Activated CD4-positive, alpha-beta T cell treated with anti-CD3 and anti-CD28 coated beads, Interleukin-2, amount 10 ng/mL, durations not matched to agents 24 days and 14 days (primary cell): Measurements from ENCODE around the gene TSHZ1. TPM values are rescaled to one million over a fixed set of nuclear protein-coding genes. Genes with fewer than 3 reads are reported as not detected.

ENCODE experiments used
- DNase-seq: peaks from one replicate; pipeline ENCODE4 v3.0.0; 2022
- H3K27ac Mint-ChIP-seq: one replicate; pipeline ENCODE4 v1.8.0; 2022; ENCODE audit warnings: mild to moderate bottlenecking, mixed read lengths
- H3K27me3 Mint-ChIP-seq: one replicate; pipeline ENCODE4 v1.8.0; 2022; ENCODE audit warnings: mixed read lengths
- H3K36me3 Mint-ChIP-seq: one replicate; pipeline ENCODE4 v1.8.0; 2022; ENCODE audit warnings: low read depth, mild to moderate bottlenecking, mixed read lengths
- H3K4me1 Mint-ChIP-seq: one replicate; pipeline ENCODE4 v1.8.0; 2021; ENCODE audit warnings: mixed read lengths
- H3K4me3 Mint-ChIP-seq: one replicate; pipeline ENCODE4 v1.8.0; 2022; ENCODE audit warnings: mild to moderate bottlenecking, moderate library complexity, mixed read lengths
- H3K9me3 Mint-ChIP-seq: one replicate; pipeline ENCODE4 v1.8.0; 2021; ENCODE audit warnings: mixed read lengths
- intact Hi-C: fragments of 100-400 bp; cut with micrococcal nuclease; formaldehyde crosslinking; loops from one replicate; pipeline ENCODE4 v1.15.1; 2023
- total RNA-seq: library from RNA; stranded (reverse); gene quantifications from 2 replicates; pipeline ENCODE4 v1.2.3, GENCODE V29; 2022

TSHZ1 gene
- total RNA-seq, 1 donor from 2014 or later: 12.4 TPM

GRCh38 chr18:75304678-75305557 lies 94.3 kb downstream of the TSHZ1 start:
- intact Hi-C loops: no loop called here
- Mint-ChIP-seq H3K27ac (no peak overlapping the region), H3K4me1 (no peaks in the 10 kb centered on the region), H3K36me3 (no peaks in the 10 kb centered on the region), H3K4me3 (no peak overlapping the region), H3K9me3 (no peaks in the 10 kb centered on the region), H3K27me3 (peaks cover 3% of the 10 kb centered on the region)
- DNase-seq: no peak

- intact Hi-C loops: no loop called here
- no peak overlapping the region for H3K27ac Mint-ChIP-seq
- no peak overlapping the region for H3K4me3 Mint-ChIP-seq
- no peaks in the 10 kb centered on the region for H3K4me1 Mint-ChIP-seq
- H3K9me3 Mint-ChIP-seq: peaks cover 7% of the 10 kb centered on the region
- peaks cover 10% of the 10 kb centered on the region for H3K27me3 Mint-ChIP-seq
- no peak for DNase-seq
- H3K36me3 Mint-ChIP-seq: no peaks in the 10 kb centered on the region
These were observed 95.4 kb downstream of the TSHZ1 start for GRCh38 chr18:75305984-75306383.

GRCh38 chr18:75307530-75307929 lies 96.9 kb downstream of the TSHZ1 start:
- Mint-ChIP-seq H3K9me3 (peaks cover 7% of the 10 kb centered on the region), H3K36me3 (no peaks in the 10 kb centered on the region), H3K27ac (no peak overlapping the region), H3K4me1 (no peaks in the 10 kb centered on the region), H3K27me3 (peaks cover 16% of the 10 kb centered on the region), H3K4me3 (no peak overlapping the region)
- intact Hi-C loops: no loop called here
- DNase-seq: no peak

GRCh38 chr18:75309564-75309963 lies 99.0 kb downstream of the TSHZ1 start:
- H3K9me3 Mint-ChIP-seq: peaks cover 7% of the 10 kb centered on the region
- H3K27ac Mint-ChIP-seq: no peak overlapping the region
- no peak for DNase-seq
- peaks cover 22% of the 10 kb centered on the region for H3K27me3 Mint-ChIP-seq
- H3K4me3 Mint-ChIP-seq: no peak overlapping the region
- intact Hi-C loops: no loop called here
- no peaks in the 10 kb centered on the region for H3K4me1 Mint-ChIP-seq
- no peaks in the 10 kb centered on the region for H3K36me3 Mint-ChIP-seq

- intact Hi-C loops: no loop called here
- DNase-seq: no peak
- peaks cover 19% of the 10 kb centered on the region for H3K27me3 Mint-ChIP-seq
- no peaks in the 10 kb centered on the region for H3K4me1 Mint-ChIP-seq
- no peaks in the 10 kb centered on the region for H3K36me3 Mint-ChIP-seq
- no peak overlapping the region for H3K4me3 Mint-ChIP-seq
- H3K27ac Mint-ChIP-seq: no peak overlapping the region
- H3K9me3 Mint-ChIP-seq: peaks cover 7% of the 10 kb centered on the region
These were observed 103.5 kb downstream of the TSHZ1 start for GRCh38 chr18:75314117-75314516.

GRCh38 chr18:75314606-75315005 lies 104.0 kb downstream of the TSHZ1 start:
- H3K27me3 Mint-ChIP-seq: peaks cover 19% of the 10 kb centered on the region
- no peaks in the 10 kb centered on the region for H3K36me3 Mint-ChIP-seq
- peaks cover 7% of the 10 kb centered on the region for H3K9me3 Mint-ChIP-seq
- intact Hi-C loops: no loop called here
- H3K4me1 Mint-ChIP-seq: no peaks in the 10 kb centered on the region
- no peak for DNase-seq
- H3K4me3 Mint-ChIP-seq: no peak overlapping the region
- no peak overlapping the region for H3K27ac Mint-ChIP-seq

- Mint-ChIP-seq H3K4me3 (no peak overlapping the region), H3K4me1 (no peaks in the 10 kb centered on the region), H3K9me3 (no peaks in the 10 kb centered on the region), H3K27ac (no peak overlapping the region), H3K27me3 (peaks cover 10% of the 10 kb centered on the region), H3K36me3 (no peaks in the 10 kb centered on the region)
- intact Hi-C loops: no loop called here
- no peak for DNase-seq
These were observed 105.6 kb downstream of the TSHZ1 start for GRCh38 chr18:75316223-75316622.

GRCh38 chr18:75316826-75317225 lies 106.2 kb downstream of the TSHZ1 start:
- no peak overlapping the region for H3K27ac Mint-ChIP-seq

GRCh38 chr18:75317300-75317699 lies 106.7 kb downstream of the TSHZ1 start:
- Mint-ChIP-seq H3K27ac (no peak overlapping the region), H3K36me3 (no peaks in the 10 kb centered on the region), H3K9me3 (no peaks in the 10 kb centered on the region), H3K27me3 (peaks cover 6% of the 10 kb centered on the region), H3K4me3 (no peak overlapping the region), H3K4me1 (no peaks in the 10 kb centered on the region)
- intact Hi-C loops: no loop called here
- DNase-seq: no peak

More at GRCh38 chr18:75316826-75317225, 106.2 kb downstream of the TSHZ1 start:
- no peaks in the 10 kb centered on the region for H3K4me1 Mint-ChIP-seq
- H3K4me3 Mint-ChIP-seq: no peak overlapping the region
- no peak for DNase-seq
- intact Hi-C loops: no loop called here
- no peaks in the 10 kb centered on the region for H3K9me3 Mint-ChIP-seq
- no peaks in the 10 kb centered on the region for H3K36me3 Mint-ChIP-seq
- peaks cover 6% of the 10 kb centered on the region for H3K27me3 Mint-ChIP-seq

- peaks cover 5% of the 10 kb centered on the region for H3K27me3 Mint-ChIP-seq
- no peak overlapping the region for H3K27ac Mint-ChIP-seq
- intact Hi-C loops: no loop called here
- no peaks in the 10 kb centered on the region for H3K4me1 Mint-ChIP-seq
- DNase-seq: no peak
- no peaks in the 10 kb centered on the region for H3K9me3 Mint-ChIP-seq
- no peaks in the 10 kb centered on the region for H3K36me3 Mint-ChIP-seq
- no peak overlapping the region for H3K4me3 Mint-ChIP-seq
These were observed 107.1 kb downstream of the TSHZ1 start for GRCh38 chr18:75317703-75318102.

GRCh38 chr18:75319905-75320304 lies 109.3 kb downstream of the TSHZ1 start:
- intact Hi-C loops: no loop called here
- Mint-ChIP-seq H3K4me1 (no peaks in the 10 kb centered on the region), H3K36me3 (no peaks in the 10 kb centered on the region), H3K9me3 (peaks cover 1% of the 10 kb centered on the region), H3K4me3 (no peak overlapping the region), H3K27ac (no peak overlapping the region), H3K27me3 (peaks cover 2% of the 10 kb centered on the region)
- no peak for DNase-seq

- intact Hi-C loops: no loop called here
- H3K4me3 Mint-ChIP-seq: no peak overlapping the region
- no peaks in the 10 kb centered on the region for H3K36me3 Mint-ChIP-seq
- H3K27me3 Mint-ChIP-seq: peaks cover 2% of the 10 kb centered on the region
- no peaks in the 10 kb centered on the region for H3K4me1 Mint-ChIP-seq
- H3K9me3 Mint-ChIP-seq: peaks cover 7% of the 10 kb centered on the region
- DNase-seq: no peak
- no peak overlapping the region for H3K27ac Mint-ChIP-seq
These were observed 109.9 kb downstream of the TSHZ1 start for GRCh38 chr18:75320506-75320905.

GRCh38 chr18:75321431-75321830 lies 110.8 kb downstream of the TSHZ1 start:
- intact Hi-C loops: no loop called here
- DNase-seq: no peak
- no peaks in the 10 kb centered on the region for H3K36me3 Mint-ChIP-seq
- no peak overlapping the region for H3K27ac Mint-ChIP-seq
- peaks cover 12% of the 10 kb centered on the region for H3K9me3 Mint-ChIP-seq
- no peak overlapping the region for H3K4me3 Mint-ChIP-seq
- peaks cover 6% of the 10 kb centered on the region for H3K27me3 Mint-ChIP-seq
- H3K4me1 Mint-ChIP-seq: no peaks in the 10 kb centered on the region

- no peak for DNase-seq
- peaks cover 9% of the 10 kb centered on the region for H3K27me3 Mint-ChIP-seq
- H3K9me3 Mint-ChIP-seq: peaks cover 15% of the 10 kb centered on the region
- H3K4me3 Mint-ChIP-seq: no peak overlapping the region
- H3K36me3 Mint-ChIP-seq: peaks cover 2% of the 10 kb centered on the region
- H3K27ac Mint-ChIP-seq: no peak overlapping the region
- no peaks in the 10 kb centered on the region for H3K4me1 Mint-ChIP-seq
- intact Hi-C loops: no loop called here
These were observed 111.6 kb downstream of the TSHZ1 start for GRCh38 chr18:75322206-75322605.
